GM12801 (cell line): ENCODE data around the gene ASB10.

ENCODE experiments used
- CTCF ChIP-seq: IDR thresholded peaks from one replicate; pipeline ENCODE4 v1.5.1; 2011; ENCODE audit warnings: control low read depth; ENCODE audit not compliant: insufficient read length; ENCODE audit errors: extremely low read depth

The ASB10 gene

GRCh38 chr7:151231080-151231479, 44.0 kb upstream of the ASB10 start:
- TF ChIP-seq CTCF, result no peak

GRCh38 chr7:151229249-151229648, 42.2 kb upstream of the ASB10 start:
- no peak for TF ChIP-seq CTCF

- TF ChIP-seq CTCF, result no peak
Observed at GRCh38 chr7:151228024-151228866, 41.2 kb upstream of the ASB10 start.

GRCh38 chr7:151226875-151227782, 40.1 kb upstream of the ASB10 start, which contains the start of gene ABCF2:
TSS of gene ABCF2 (minus strand) at chr7:151227205. CDS start at chr7:151226458, 747 bp downstream.
- TF ChIP-seq CTCF, result no peak

GRCh38 chr7:151226560-151226874, 39.5 kb upstream of the ASB10 start:
- no peak for TF ChIP-seq CTCF

GRCh38 chr7:151225948-151226510, 39.0 kb upstream of the ASB10 start:
- no peak for TF ChIP-seq CTCF

- TF ChIP-seq CTCF, result no peak
Observed at GRCh38 chr7:151223728-151224127, 36.7 kb upstream of the ASB10 start.
